ENCODE measurements around the gene GOSR2. TPM values are rescaled to one million over a fixed set of nuclear protein-coding genes. Genes with fewer than 3 reads are reported as not detected.

Gene GOSR2
- total and polyA plus RNA-seq, 2 of the 8 experiments (the other 6 are each of a cell fraction or from before 2014, with no cell fraction given), result 28.2 to 36.2 TPM

- TF ChIP-seq CHD7 (IDR thresholded peaks at IDR 0.05; ENCODE audit: insufficient replicate concordance, low read length), result no peak
- TF ChIP-seq RAD21 (IDR thresholded peaks at IDR 0.05 in 1 of 2, conservative IDR thresholded peaks at IDR 0.05 in 1 of 2; ENCODE audit: low read depth in 2 of 2, low read length in 2 of 2), result peak; percentile 8 to 27; a peak in 2 of 4 replicates
- TF ChIP-seq CTCF (IDR thresholded peaks at IDR 0.05; ENCODE audit: control extremely low read depth in 1 of 3, insufficient read depth in 1 of 3, low read depth in 1 of 3, low read length in 3 of 3), result peak in 1 of 3 experiments; percentile 17; a peak in 1 of 4 replicates
These were observed 48.1 kb upstream of the GOSR2 start (continued) for GRCh38 chr17:46874906-46875305.
